Endothelial cell (in vitro differentiated cells): ENCODE data around the gene C2orf15. TPM values are rescaled to one million over a fixed set of nuclear protein-coding genes. Genes with fewer than 3 reads are reported as not detected.
"Not testable (repeated sequence)": the region's sequence is repeated elsewhere in the genome, so short reads cannot be mapped to it uniquely, and the experiment has no call there.

Source experiments
- DNase-seq: peaks from one replicate; pipeline ENCODE4 v3.0.0; 2021; ENCODE audit warnings: low spot score
- H3K27ac Mint-ChIP-seq: one replicate; pipeline ENCODE4 v1.8.0; 2021; ENCODE audit warnings: mixed read lengths, inconsistent platforms; ENCODE audit not compliant: unreplicated experiment
- H3K27me3 Mint-ChIP-seq: one replicate; pipeline ENCODE4 v1.8.0; 2021; ENCODE audit warnings: mild to moderate bottlenecking, moderate library complexity, mixed read lengths, inconsistent platforms; ENCODE audit not compliant: unreplicated experiment
- H3K36me3 Mint-ChIP-seq: one replicate; pipeline ENCODE4 v1.8.0; 2021; ENCODE audit warnings: mild to moderate bottlenecking, low read depth, mixed read lengths, inconsistent platforms; ENCODE audit not compliant: unreplicated experiment
- H3K4me1 Mint-ChIP-seq: one replicate; pipeline ENCODE4 v1.8.0; 2021; ENCODE audit warnings: mild to moderate bottlenecking, mixed read lengths, inconsistent platforms; ENCODE audit not compliant: unreplicated experiment
- H3K4me3 Mint-ChIP-seq: one replicate; pipeline ENCODE4 v1.8.0; 2021; ENCODE audit warnings: mild to moderate bottlenecking, mixed read lengths, inconsistent platforms; ENCODE audit not compliant: unreplicated experiment
- H3K9me3 Mint-ChIP-seq: one replicate; pipeline ENCODE4 v1.8.0; 2021; ENCODE audit warnings: mixed read lengths, inconsistent platforms; ENCODE audit not compliant: unreplicated experiment
- total RNA-seq: library from RNA; stranded (reverse); fragmentation: NEBNext Ultra II Directional; extraction: Animal tissue kit (Norgen Biotek cat#: 25700); gene quantifications from one replicate; pipeline ENCODE4 v1.2.1, GENCODE V29; 2021; ENCODE audit not compliant: unreplicated experiment
- TF ChIP-seq, protein P1 (sequence below): fragments of 200-600 bp; sonication (generic); IDR thresholded peaks from one replicate; pipeline ENCODE4 v1.5.0; 2021; ENCODE audit warnings: antibody characterized with exemption; ENCODE audit not compliant: unreplicated experiment

C2orf15 gene
- total RNA-seq, 1 donor from 2014 or later: 0.26 TPM

DNA sequence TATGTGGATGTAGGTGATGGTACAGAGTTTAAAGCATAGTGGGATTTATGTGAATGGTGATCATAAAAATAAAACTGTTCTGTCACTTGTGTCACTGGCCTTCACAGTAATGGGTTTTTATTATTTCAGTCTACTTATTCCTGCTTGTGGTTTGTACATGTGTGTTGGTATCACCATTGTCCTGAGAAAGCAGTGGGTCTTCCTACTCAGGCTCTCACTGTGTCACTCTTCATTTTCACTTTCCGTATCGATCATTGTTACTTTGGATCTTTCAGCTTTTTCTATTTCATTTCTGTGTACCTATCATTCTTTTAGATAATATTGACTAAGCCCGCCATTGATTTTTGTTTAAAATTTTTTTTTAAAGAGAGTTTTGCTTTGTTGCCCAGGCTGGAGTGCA lies 46.9 kb downstream of the C2orf15 start:
- Mint-ChIP-seq H3K4me3 (no peak overlapping the region), H3K27me3 (no peaks in the 10 kb centered on the region), H3K36me3 (peaks cover 19% of the 10 kb centered on the region), H3K27ac (no peak overlapping the region), H3K4me1 (no peaks in the 10 kb centered on the region), H3K9me3 (no peaks in the 10 kb centered on the region)
- TF ChIP-seq, protein P1, sequence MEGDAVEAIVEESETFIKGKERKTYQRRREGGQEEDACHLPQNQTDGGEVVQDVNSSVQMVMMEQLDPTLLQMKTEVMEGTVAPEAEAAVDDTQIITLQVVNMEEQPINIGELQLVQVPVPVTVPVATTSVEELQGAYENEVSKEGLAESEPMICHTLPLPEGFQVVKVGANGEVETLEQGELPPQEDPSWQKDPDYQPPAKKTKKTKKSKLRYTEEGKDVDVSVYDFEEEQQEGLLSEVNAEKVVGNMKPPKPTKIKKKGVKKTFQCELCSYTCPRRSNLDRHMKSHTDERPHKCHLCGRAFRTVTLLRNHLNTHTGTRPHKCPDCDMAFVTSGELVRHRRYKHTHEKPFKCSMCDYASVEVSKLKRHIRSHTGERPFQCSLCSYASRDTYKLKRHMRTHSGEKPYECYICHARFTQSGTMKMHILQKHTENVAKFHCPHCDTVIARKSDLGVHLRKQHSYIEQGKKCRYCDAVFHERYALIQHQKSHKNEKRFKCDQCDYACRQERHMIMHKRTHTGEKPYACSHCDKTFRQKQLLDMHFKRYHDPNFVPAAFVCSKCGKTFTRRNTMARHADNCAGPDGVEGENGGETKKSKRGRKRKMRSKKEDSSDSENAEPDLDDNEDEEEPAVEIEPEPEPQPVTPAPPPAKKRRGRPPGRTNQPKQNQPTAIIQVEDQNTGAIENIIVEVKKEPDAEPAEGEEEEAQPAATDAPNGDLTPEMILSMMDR: no peak
- no peak for DNase-seq

DNA sequence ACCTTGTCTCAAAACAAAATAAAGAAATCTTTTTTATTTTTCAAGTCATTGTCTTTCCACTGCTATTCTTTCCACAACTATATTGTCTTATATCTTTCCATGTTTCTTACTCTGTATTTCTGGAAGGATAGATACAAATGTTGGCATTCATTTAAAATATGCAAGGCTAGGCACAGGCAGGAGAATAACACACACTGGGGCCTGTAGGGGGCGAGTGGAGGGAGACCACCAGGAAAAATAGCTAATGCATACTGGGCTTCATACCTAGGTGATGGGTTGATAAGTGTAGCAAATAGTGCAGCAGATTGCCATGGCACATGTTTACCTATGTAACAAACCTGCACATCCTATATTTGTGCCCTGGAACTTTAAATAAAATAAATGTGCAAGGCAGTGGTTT lies 49.0 kb downstream of the C2orf15 start:
- Mint-ChIP-seq H3K4me3 (no peak overlapping the region), H3K9me3 (no peaks in the 10 kb centered on the region), H3K36me3 (peaks cover 19% of the 10 kb centered on the region), H3K27ac (no peak overlapping the region), H3K4me1 (no peaks in the 10 kb centered on the region), H3K27me3 (no peaks in the 10 kb centered on the region)
- no peak for DNase-seq
- TF ChIP-seq, protein P1: no peak

DNA sequence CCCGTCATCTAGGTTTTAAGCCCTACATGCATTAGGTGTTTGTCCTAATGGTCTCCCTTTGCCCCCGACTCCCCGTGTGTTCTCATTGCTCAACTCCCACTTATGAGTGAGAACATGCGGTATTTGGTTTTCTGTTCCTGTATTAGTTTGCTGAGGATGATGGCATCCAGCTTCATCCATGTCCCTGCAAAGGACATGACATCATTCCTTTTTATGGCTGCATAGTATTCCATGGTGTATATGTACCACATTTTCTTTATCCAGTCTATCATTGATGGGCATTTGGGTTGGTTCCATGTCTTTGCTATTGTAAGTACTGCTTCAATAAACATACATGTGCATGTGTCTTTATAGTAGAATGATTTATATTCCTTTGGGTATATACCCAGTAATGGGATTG lies 50.9 kb downstream of the C2orf15 start:
- H3K27ac Mint-ChIP-seq: not testable (repeated sequence)

DNA sequence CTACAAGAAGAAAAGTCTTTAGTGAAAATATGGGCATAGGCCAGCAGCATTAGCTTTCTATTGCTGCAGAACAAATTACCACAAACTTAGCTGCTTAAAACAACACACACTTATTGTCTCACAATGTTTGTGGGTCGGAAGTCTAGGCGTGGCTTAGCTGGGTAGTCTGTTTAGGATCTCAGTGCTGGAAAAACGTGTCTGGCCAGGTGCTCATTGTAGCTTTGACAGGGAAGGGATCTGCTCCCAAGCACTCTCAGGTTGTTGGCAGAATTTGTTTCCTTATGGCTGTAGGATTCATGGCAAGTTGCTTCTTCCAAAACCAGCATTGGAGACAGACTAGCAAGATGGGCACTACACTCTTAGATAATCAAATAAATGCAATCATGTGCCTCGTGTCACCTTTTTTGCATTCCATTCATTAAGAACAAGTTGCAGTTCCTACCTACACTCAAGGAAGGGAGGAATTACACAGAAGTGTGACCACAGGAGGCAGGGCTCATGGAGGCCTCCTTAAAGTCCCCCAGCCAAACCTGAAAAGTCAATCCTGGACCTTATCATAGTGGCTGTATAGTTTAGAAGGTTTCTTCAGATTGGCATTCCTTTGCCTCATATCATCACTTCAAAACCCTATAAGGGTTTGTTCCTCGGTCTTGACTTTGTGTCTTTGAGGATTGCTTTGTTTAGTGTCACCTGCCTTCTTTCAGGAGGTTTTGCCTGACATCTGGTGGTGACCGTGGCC lies 56.8 kb downstream of the C2orf15 start:
- H3K27me3 Mint-ChIP-seq: peaks cover 2% of the 10 kb centered on the region
- DNase-seq: no peak
- H3K4me3 Mint-ChIP-seq: no peak overlapping the region
- H3K4me1 Mint-ChIP-seq: no peaks in the 10 kb centered on the region
- H3K9me3 Mint-ChIP-seq: no peaks in the 10 kb centered on the region
- TF ChIP-seq, protein P1: no peak
- no peak overlapping the region for H3K27ac Mint-ChIP-seq
- peaks cover 12% of the 10 kb centered on the region for H3K36me3 Mint-ChIP-seq

More for the DNA sequence above, 50.9 kb downstream of the C2orf15 start:
- H3K9me3 Mint-ChIP-seq, H3K4me1 Mint-ChIP-seq, H3K27me3 Mint-ChIP-seq, DNase-seq, H3K4me3 Mint-ChIP-seq: not testable (repeated sequence)
- H3K36me3 Mint-ChIP-seq: peaks cover 19% of the 10 kb centered on the region

DNA sequence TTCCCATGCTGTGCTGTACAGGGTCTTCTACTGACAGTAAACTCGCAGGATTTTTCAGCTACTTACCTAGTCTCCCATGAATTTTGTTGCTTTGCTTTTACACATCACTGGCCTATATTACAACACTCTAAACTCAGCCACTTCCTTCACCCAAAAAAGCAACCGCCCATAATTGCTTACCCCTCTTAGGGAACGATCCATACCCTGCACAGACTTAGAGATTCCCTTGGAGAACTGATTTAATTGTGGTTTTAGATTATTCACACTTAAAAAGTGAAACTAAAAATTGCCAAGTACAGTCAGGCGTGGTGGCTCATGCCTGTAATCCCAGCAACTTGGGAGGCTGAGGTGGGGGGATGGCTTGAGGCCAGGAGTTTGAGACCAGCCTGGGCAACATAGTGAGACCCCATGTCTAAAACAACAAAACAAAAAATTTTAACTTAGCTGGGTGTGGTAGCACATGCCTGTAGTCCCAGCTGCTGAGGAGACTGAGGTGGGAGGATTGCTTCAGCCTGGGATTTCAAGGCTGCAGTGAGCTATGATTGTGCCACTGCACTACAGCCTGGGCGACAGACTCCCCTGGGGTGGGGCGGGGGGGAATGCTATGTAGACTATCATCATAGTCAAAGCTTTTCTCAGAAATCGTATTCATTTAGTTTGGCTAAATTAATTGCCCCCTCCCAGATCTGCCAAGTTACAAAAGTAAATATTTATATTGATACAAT lies 58.7 kb downstream of the C2orf15 start:
- DNase-seq: no peak
- H3K27me3 Mint-ChIP-seq: peaks cover 2% of the 10 kb centered on the region
- no peak overlapping the region for H3K27ac Mint-ChIP-seq
- peaks cover 12% of the 10 kb centered on the region for H3K36me3 Mint-ChIP-seq
- TF ChIP-seq, protein P1: no peak
- no peak overlapping the region for H3K4me3 Mint-ChIP-seq
- no peaks in the 10 kb centered on the region for H3K9me3 Mint-ChIP-seq
- no peaks in the 10 kb centered on the region for H3K4me1 Mint-ChIP-seq

Other genes starting within 250 kb of the C2orf15 start
- gene CRACDL, start 205.5 kb upstream of the C2orf15 start, total RNA-seq: 3.3 TPM
- gene TSGA10, start 13.2 kb downstream of the C2orf15 start, total RNA-seq: 4.2 TPM
- 6.9 TPM for gene LIPT1, start 13.3 kb downstream of the C2orf15 start, total RNA-seq
- gene MITD1, start 39.4 kb downstream of the C2orf15 start, total RNA-seq: 23.3 TPM
- 25.9 TPM for gene MRPL30, start 39.5 kb downstream of the C2orf15 start, total RNA-seq
- gene LYG2, start 114.0 kb downstream of the C2orf15 start, total RNA-seq: 1.7 TPM
- 1.4 TPM for gene LYG1, start 159.5 kb downstream of the C2orf15 start, total RNA-seq
- 41.3 TPM for gene TXNDC9, start 194.6 kb downstream of the C2orf15 start, total RNA-seq
- 42.0 TPM for gene EIF5B, start 195.7 kb downstream of the C2orf15 start, total RNA-seq